WTC11 (cell line): Measurements from ENCODE around the gene CDA. TPM values are rescaled to one million over a fixed set of nuclear protein-coding genes. Genes with fewer than 3 reads are reported as not detected.

Experiments
- ATAC-seq: fragments of 200-7000 bp; cut with Tn5 transposase; 2 replicates; pipeline ENCODE4 v1.10.0; 2021; ENCODE audit warnings: mild to moderate bottlenecking, moderate library complexity
- CTCF ChIA-PET: fragments of 300-600 bp; sonication (Branson Sonifier 250); formaldehyde crosslinking; loops from one replicate; lab custom pipeline; 2021; ENCODE audit warnings: antibody characterized with exemption; lab: Charles Lee
- POLR2A ChIA-PET: fragments of 350-600 bp; sonication (Branson Sonifier 250); formaldehyde crosslinking; loops from one replicate; lab custom pipeline; 2021; ENCODE audit warnings: antibody characterized with exemption; lab: Charles Lee
- DNase-seq: peaks from one replicate; pipeline ENCODE4 v3.0.0; 2021; ENCODE audit warnings: low spot score
- H3K27ac Mint-ChIP-seq: 2 replicates; pipeline ENCODE4 v1.8.0; 2021; ENCODE audit warnings: mixed read lengths
- H3K27me3 Mint-ChIP-seq: 2 replicates; pipeline ENCODE4 v1.8.0; 2021; ENCODE audit warnings: low read depth, mild to moderate bottlenecking, moderate library complexity, mixed read lengths
- H3K36me3 Mint-ChIP-seq: 2 replicates; pipeline ENCODE4 v1.8.0; 2021; ENCODE audit warnings: mixed read lengths
- H3K4me1 Mint-ChIP-seq: 2 replicates; pipeline ENCODE4 v1.8.0; 2022; ENCODE audit warnings: mixed read lengths
- H3K4me3 Mint-ChIP-seq: 2 replicates; pipeline ENCODE4 v1.8.0; 2021; ENCODE audit warnings: mild to moderate bottlenecking, moderate library complexity, mixed read lengths
- H3K9me3 Mint-ChIP-seq: 2 replicates; pipeline ENCODE4 v1.8.0; 2021; ENCODE audit warnings: mixed read lengths
- ATF6 ChIP-seq: sonication (generic); formaldehyde crosslinking; IDR thresholded peaks from 2 replicates; pipeline ENCODE4 v1.8.1; 2023; ENCODE audit warnings: mild to moderate bottlenecking, missing genetic modification reagents
- E2F4 ChIP-seq: sonication (generic); formaldehyde crosslinking; IDR thresholded peaks from 2 replicates; pipeline ENCODE4 v1.8.1; 2022; ENCODE audit warnings: low read depth, mild to moderate bottlenecking, moderate library complexity, missing genetic modification reagents, borderline replicate concordance
- FOXK1 ChIP-seq: sonication (generic); formaldehyde crosslinking; IDR thresholded peaks from 2 replicates; pipeline ENCODE4 v1.8.0; 2022; ENCODE audit warnings: mild to moderate bottlenecking, moderate library complexity, missing genetic modification reagents
- GRHL2 ChIP-seq: fragments of 250-450 bp; sonication (Bioruptor Pico); IDR thresholded peaks from 2 replicates; pipeline ENCODE4 v1.8.0; 2022; ENCODE audit warnings: mild to moderate bottlenecking, moderate library complexity; ENCODE audit not compliant: insufficient replicate concordance, severe bottlenecking
- HMGA2 ChIP-seq: fragments of 250-450 bp; sonication (Bioruptor Pico); IDR thresholded peaks from 2 replicates; pipeline ENCODE4 v1.4.0; 2021; ENCODE audit warnings: mild to moderate bottlenecking, moderate library complexity
- MAX ChIP-seq: sonication (generic); formaldehyde crosslinking; IDR thresholded peaks from 2 replicates; pipeline ENCODE4 v1.8.0; 2022; ENCODE audit warnings: mild to moderate bottlenecking, missing genetic modification reagents
- MXD4 ChIP-seq: fragments of 250-450 bp; sonication (Bioruptor Pico); IDR thresholded peaks from 2 replicates; pipeline ENCODE4 v1.8.0; 2021; ENCODE audit warnings: mild to moderate bottlenecking, moderate library complexity, borderline replicate concordance
- NFYB ChIP-seq: sonication (generic); formaldehyde crosslinking; conservative IDR thresholded peaks from 2 replicates; pipeline ENCODE4 v1.8.0; 2022; ENCODE audit warnings: low read depth, missing genetic modification reagents
- TCF7 ChIP-seq: sonication (generic); formaldehyde crosslinking; IDR thresholded peaks from 2 replicates; pipeline ENCODE4 v1.8.0; 2022; ENCODE audit warnings: mild to moderate bottlenecking, low read depth, missing genetic modification reagents, moderate library complexity
- ZNF219 ChIP-seq: sonication (generic); formaldehyde crosslinking; IDR thresholded peaks from 2 replicates; pipeline ENCODE4 v1.8.0; 2023; ENCODE audit warnings: missing genetic modification reagents, mild to moderate bottlenecking, borderline replicate concordance
- ZNF263 ChIP-seq: sonication (generic); formaldehyde crosslinking; IDR thresholded peaks from 2 replicates; pipeline ENCODE4 v1.8.1; 2022; ENCODE audit warnings: low read depth, mild to moderate bottlenecking, moderate library complexity, missing genetic modification reagents
- ZNF671 ChIP-seq: fragments of 250-450 bp; sonication (Bioruptor Pico); IDR thresholded peaks from 2 replicates; pipeline ENCODE4 v1.8.0; 2021; ENCODE audit warnings: mild to moderate bottlenecking
- total RNA-seq: library from RNA; stranded (reverse); gene quantifications from 3 replicates; pipeline ENCODE4 v1.2.3, GENCODE V29; 2021
- TF ChIP-seq, protein P1 (sequence below): sonication (generic); formaldehyde crosslinking; conservative IDR thresholded peaks from 2 replicates; pipeline ENCODE4 v1.8.1; 2023; ENCODE audit warnings: mild to moderate bottlenecking, low read depth, missing genetic modification reagents, moderate library complexity
- TF ChIP-seq, protein P2 (sequence below): sonication (generic); formaldehyde crosslinking; IDR thresholded peaks from 2 replicates; pipeline ENCODE4 v1.8.1; 2023; ENCODE audit warnings: mild to moderate bottlenecking, missing genetic modification reagents, borderline replicate concordance
- TF ChIP-seq, protein P3 (sequence below): sonication (generic); formaldehyde crosslinking; IDR thresholded peaks from 2 replicates; pipeline ENCODE4 v1.8.1; 2023; ENCODE audit warnings: mild to moderate bottlenecking, missing genetic modification reagents, moderate library complexity
- TF ChIP-seq, protein P4 (sequence below): fragments of 250-450 bp; sonication (Bioruptor Pico); IDR thresholded peaks from 2 replicates; pipeline ENCODE4 v1.9.0; 2021; ENCODE audit warnings: moderate library complexity, mild to moderate bottlenecking, inconsistent platforms, borderline replicate concordance

Gene CDA
- total RNA-seq, 1 experiment from 2014 or later: 12.5 TPM

GRCh38 chr1:20614131-20614579 lies 25.3 kb downstream of the CDA start:
- TF ChIP-seq, protein P1, sequence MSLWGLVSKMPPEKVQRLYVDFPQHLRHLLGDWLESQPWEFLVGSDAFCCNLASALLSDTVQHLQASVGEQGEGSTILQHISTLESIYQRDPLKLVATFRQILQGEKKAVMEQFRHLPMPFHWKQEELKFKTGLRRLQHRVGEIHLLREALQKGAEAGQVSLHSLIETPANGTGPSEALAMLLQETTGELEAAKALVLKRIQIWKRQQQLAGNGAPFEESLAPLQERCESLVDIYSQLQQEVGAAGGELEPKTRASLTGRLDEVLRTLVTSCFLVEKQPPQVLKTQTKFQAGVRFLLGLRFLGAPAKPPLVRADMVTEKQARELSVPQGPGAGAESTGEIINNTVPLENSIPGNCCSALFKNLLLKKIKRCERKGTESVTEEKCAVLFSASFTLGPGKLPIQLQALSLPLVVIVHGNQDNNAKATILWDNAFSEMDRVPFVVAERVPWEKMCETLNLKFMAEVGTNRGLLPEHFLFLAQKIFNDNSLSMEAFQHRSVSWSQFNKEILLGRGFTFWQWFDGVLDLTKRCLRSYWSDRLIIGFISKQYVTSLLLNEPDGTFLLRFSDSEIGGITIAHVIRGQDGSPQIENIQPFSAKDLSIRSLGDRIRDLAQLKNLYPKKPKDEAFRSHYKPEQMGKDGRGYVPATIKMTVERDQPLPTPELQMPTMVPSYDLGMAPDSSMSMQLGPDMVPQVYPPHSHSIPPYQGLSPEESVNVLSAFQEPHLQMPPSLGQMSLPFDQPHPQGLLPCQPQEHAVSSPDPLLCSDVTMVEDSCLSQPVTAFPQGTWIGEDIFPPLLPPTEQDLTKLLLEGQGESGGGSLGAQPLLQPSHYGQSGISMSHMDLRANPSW: no peak
- TF ChIP-seq, protein P2, sequence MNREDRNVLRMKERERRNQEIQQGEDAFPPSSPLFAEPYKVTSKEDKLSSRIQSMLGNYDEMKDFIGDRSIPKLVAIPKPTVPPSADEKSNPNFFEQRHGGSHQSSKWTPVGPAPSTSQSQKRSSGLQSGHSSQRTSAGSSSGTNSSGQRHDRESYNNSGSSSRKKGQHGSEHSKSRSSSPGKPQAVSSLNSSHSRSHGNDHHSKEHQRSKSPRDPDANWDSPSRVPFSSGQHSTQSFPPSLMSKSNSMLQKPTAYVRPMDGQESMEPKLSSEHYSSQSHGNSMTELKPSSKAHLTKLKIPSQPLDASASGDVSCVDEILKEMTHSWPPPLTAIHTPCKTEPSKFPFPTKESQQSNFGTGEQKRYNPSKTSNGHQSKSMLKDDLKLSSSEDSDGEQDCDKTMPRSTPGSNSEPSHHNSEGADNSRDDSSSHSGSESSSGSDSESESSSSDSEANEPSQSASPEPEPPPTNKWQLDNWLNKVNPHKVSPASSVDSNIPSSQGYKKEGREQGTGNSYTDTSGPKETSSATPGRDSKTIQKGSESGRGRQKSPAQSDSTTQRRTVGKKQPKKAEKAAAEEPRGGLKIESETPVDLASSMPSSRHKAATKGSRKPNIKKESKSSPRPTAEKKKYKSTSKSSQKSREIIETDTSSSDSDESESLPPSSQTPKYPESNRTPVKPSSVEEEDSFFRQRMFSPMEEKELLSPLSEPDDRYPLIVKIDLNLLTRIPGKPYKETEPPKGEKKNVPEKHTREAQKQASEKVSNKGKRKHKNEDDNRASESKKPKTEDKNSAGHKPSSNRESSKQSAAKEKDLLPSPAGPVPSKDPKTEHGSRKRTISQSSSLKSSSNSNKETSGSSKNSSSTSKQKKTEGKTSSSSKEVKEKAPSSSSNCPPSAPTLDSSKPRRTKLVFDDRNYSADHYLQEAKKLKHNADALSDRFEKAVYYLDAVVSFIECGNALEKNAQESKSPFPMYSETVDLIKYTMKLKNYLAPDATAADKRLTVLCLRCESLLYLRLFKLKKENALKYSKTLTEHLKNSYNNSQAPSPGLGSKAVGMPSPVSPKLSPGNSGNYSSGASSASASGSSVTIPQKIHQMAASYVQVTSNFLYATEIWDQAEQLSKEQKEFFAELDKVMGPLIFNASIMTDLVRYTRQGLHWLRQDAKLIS (CRISPR knock-in tag): no peak
- TF ChIP-seq E2F4 (CRISPR knock-in tag): no peak
- no peak for TF ChIP-seq ZNF671 (CRISPR knock-in tag)
- TF ChIP-seq GRHL2 (CRISPR knock-in tag): no peak
- TF ChIP-seq ZNF263: no peak
- TF ChIP-seq ATF6 (CRISPR knock-in tag): no peak
- TF ChIP-seq MXD4 (CRISPR knock-in tag): no peak
- no peak for TF ChIP-seq MAX (CRISPR knock-in tag)
- TF ChIP-seq NFYB (CRISPR knock-in tag): no peak
- no peak for TF ChIP-seq ZNF219 (CRISPR knock-in tag)
- no peak for TF ChIP-seq FOXK1 (CRISPR knock-in tag)
- TF ChIP-seq, protein P3, sequence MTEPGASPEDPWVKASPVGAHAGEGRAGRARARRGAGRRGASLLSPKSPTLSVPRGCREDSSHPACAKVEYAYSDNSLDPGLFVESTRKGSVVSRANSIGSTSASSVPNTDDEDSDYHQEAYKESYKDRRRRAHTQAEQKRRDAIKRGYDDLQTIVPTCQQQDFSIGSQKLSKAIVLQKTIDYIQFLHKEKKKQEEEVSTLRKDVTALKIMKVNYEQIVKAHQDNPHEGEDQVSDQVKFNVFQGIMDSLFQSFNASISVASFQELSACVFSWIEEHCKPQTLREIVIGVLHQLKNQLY (CRISPR knock-in tag): no peak
- TF ChIP-seq, protein P4, sequence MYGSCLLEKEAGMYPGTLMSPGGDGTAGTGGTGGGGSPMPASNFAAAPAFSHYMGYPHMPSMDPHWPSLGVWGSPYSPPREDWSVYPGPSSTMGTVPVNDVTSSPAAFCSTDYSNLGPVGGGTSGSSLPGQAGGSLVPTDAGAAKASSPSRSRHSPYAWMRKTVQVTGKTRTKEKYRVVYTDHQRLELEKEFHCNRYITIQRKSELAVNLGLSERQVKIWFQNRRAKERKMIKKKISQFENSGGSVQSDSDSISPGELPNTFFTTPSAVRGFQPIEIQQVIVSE (CRISPR knock-in tag): no peak
- no peak for TF ChIP-seq TCF7
- no peak for TF ChIP-seq HMGA2 (CRISPR knock-in tag)
- TF ChIP-seq, all 79 proteins: peak for 0
- Mint-ChIP-seq H3K4me3 (no peak overlapping the region), H3K36me3 (no peaks in the 10 kb centered on the region), H3K9me3 (no peaks in the 10 kb centered on the region), H3K4me1 (peaks cover 36% of the 10 kb centered on the region), H3K27me3 (no peaks in the 10 kb centered on the region), H3K27ac (peak overlapping the region; percentile 73)
- DNase-seq: no peak
- ChIA-PET POLR2A (no interaction called here), CTCF (interaction anchor here (0.6 to 2.9 kb wide), 5 partner anchors 11 to 100 kb away, joined by 3 to 14 read pairs (median 6); no protein-coding TSS in a partner anchor)
- ATAC-seq: no peak
